Suprapubic skin (tissue), 3 donors: ENCODE data around the gene TMCO4.

ENCODE experiments used
- CTCF ChIP-seq, 2 donors: fragments of 200-600 bp in 1 of 2; fragments of 450-650 bp in 1 of 2; sonication (generic) in 1 of 2; IDR thresholded peaks; one replicate each; pipeline ENCODE4 v1.5.1; 2016 to 2019; ENCODE audit warnings: antibody characterized with exemption in 2 of 2, mild to moderate bottlenecking in 1 of 2, moderate library complexity in 1 of 2
- POLR2A ChIP-seq, 2 donors: fragments of 450-650 bp; IDR thresholded peaks; one replicate each; pipeline ENCODE4 v1.6.1; 2017; ENCODE audit warnings: antibody characterized with exemption in 2 of 2, mild to moderate bottlenecking in 2 of 2, moderate library complexity in 2 of 2

GRCh38 chr1:19685994-19686393, 113.7 kb downstream of the TMCO4 start:
- no peak for TF ChIP-seq CTCF (IDR thresholded peaks at IDR 0.05)
- TF ChIP-seq POLR2A (IDR thresholded peaks at IDR 0.05) = no peak
